SIG-M5 treated with dmso at 0.1 percent for 504 hours (cell line): Measurements from ENCODE around the gene MARK1.

ENCODE experiments used
- DNase-seq: peaks from one replicate; lab custom pipeline; 2025; ENCODE audit not compliant: unreplicated experiment; lab: John Stamatoyannopoulos, UW

The MARK1 gene

GRCh38 chr1:220687809-220688208 is 159.9 kb downstream of the MARK1 start:
- DNase-seq, result no peak

- no peak for DNase-seq
These were observed 161.7 kb downstream of the MARK1 start for GRCh38 chr1:220689666-220690065.

- peak; percentile 34 for DNase-seq
These were observed 162.5 kb downstream of the MARK1 start, which contains the start of gene C1orf115 for GRCh38 chr1:220690140-220691052. C1orf115 (plus strand) TSS chr1:220690363; CDS start chr1:220690403, 40 bp downstream.

- no peak for DNase-seq
These were observed 163.2 kb downstream of the MARK1 start for GRCh38 chr1:220691053-220691684.

- DNase-seq, result no peak
These were observed 164.7 kb downstream of the MARK1 start for GRCh38 chr1:220692436-220693228.

GRCh38 chr1:220694866-220695382 is 167.0 kb downstream of the MARK1 start:
- DNase-seq, result no peak

GRCh38 chr1:220695426-220695825 is 167.5 kb downstream of the MARK1 start:
- no peak for DNase-seq

GRCh38 chr1:220696226-220696862 is 168.4 kb downstream of the MARK1 start:
- DNase-seq, result no peak

- no peak for DNase-seq
These were observed 168.9 kb downstream of the MARK1 start for GRCh38 chr1:220696863-220697231.

- no peak for DNase-seq
These were observed 169.4 kb downstream of the MARK1 start for GRCh38 chr1:220697326-220697725.

- DNase-seq, result no peak
These were observed 170.7 kb downstream of the MARK1 start for GRCh38 chr1:220698607-220699016.

GRCh38 chr1:220699044-220699443 is 171.1 kb downstream of the MARK1 start:
- no peak for DNase-seq

- peak; percentile 16 for DNase-seq
These were observed 172.7 kb downstream of the MARK1 start for GRCh38 chr1:220700556-220701179.

- no peak for DNase-seq
These were observed 174.0 kb downstream of the MARK1 start for GRCh38 chr1:220701974-220702373.

GRCh38 chr1:220702733-220703270 is 174.9 kb downstream of the MARK1 start:
- no peak for DNase-seq

GRCh38 chr1:220703305-220703704 is 175.4 kb downstream of the MARK1 start:
- DNase-seq, result no peak

- DNase-seq, result no peak
These were observed 177.8 kb downstream of the MARK1 start for GRCh38 chr1:220705782-220706181.

GRCh38 chr1:220706480-220706879 is 178.5 kb downstream of the MARK1 start:
- DNase-seq, result no peak

- DNase-seq, result no peak
These were observed 179.2 kb downstream of the MARK1 start for GRCh38 chr1:220707160-220707559.

GRCh38 chr1:220708244-220708643 is 180.3 kb downstream of the MARK1 start:
- no peak for DNase-seq
